ENCODE data around the gene MTFR1L.

MTFR1L gene

GRCh38 chr1:25861316-25862286 lies 41.8 kb downstream of the MTFR1L start:
- no peak for DNase-seq (ENCODE audit: low read depth, low spot score)

DNA sequence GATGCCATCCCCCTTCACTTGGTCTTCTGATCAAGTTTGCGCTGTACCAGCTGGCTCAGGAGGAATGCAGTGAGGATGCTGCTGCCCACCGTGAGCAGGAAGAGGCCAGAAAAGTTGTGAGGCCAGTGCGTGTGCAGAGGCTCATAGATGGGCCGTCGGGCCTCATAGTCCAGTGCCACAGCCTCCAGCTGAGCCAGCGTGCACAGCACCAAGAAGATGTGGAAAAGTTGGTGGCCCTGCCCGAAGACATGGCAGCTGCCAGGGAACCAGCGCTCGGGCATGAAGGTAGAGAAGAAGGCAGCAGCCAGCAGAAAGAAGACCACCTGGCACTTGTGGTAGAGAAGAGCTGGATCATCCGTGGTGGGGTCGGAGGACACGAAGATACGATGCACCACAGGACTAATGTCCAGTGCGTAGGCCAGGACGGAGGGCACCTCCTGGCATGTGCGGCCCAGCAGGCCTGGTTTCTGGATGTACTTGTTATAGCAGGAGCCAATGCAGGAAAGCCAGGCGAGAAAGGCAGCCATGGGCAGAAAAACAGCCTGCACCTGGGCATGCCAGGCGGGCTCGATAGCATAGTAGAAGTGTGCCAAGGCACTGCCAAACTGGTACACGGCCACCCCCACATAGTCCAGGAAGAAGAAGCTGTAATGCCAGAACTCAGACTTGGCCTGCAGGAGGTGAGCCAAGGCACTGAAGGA lies 43.2 kb downstream of the MTFR1L start:
- no peak for DNase-seq (ENCODE audit: low read depth, low spot score)

GRCh38 chr1:25863486-25864262 lies 43.9 kb downstream of the MTFR1L start:
- no peak for DNase-seq (ENCODE audit: low read depth, low spot score)

DNA sequence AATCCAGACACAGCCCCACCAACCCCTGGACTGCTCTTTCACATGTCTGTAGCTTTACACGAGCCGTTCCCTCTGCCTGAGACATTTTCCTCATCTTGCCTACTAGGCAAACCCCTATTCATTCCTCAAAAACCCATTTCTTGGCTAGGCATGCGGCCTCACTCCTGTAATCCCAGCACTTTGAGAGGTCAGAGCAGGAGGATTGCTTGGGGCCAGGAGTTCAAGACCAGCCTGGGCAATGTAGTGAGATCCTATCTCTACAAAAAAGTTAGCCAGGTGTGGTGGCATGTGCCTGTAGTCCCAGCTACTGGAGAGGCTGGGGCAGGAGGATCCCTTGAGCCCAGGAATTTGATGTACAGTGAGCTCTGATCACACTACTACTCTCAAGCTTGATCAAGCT lies 44.7 kb downstream of the MTFR1L start:
- no peak for DNase-seq (ENCODE audit: low read depth, low spot score)

GRCh38 chr1:25866288-25866687 lies 46.5 kb downstream of the MTFR1L start:
- DNase-seq (ENCODE audit: low read depth, low spot score), result no peak

DNA sequence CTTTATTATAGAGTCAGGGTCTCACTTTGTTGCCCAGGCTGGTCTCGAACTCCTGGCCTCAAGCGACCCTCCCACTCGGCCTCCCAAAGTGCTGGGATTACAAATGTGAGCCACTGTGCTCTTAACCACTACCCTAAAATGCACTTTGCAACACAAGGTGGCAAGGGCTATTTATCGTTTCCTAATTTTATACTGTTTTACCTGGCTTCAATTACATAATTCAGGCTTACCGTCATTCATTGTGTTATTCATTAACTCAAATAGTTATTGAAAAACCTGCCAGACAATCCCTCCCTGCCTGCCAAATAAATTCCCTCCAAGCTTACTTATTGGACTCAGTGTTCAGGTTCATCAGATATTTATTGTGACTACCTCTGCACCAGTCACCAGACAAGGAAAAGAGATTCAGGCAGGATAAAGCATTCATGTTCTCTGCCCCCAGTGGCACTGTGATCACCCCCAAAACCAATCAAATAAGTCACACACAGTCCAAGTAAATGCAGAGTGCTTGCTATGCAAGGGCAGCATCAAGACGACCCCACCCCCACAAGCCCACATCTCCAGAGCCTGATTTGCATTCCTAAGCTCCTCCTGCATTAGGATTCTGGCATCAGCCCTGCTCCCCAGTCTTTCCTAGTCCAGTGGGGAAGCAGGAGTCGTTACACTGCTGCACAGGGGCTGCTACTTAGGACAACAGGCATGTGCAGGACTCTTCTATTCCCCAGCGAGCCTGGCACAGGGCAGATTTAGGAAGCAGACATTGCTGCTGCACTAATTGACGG lies 47.6 kb downstream of the MTFR1L start:
- DNase-seq (ENCODE audit: low read depth, low spot score), result no peak

GRCh38 chr1:25869909-25870606 lies 50.3 kb downstream of the MTFR1L start:
- no peak for DNase-seq (ENCODE audit: low read depth, low spot score)

DNA sequence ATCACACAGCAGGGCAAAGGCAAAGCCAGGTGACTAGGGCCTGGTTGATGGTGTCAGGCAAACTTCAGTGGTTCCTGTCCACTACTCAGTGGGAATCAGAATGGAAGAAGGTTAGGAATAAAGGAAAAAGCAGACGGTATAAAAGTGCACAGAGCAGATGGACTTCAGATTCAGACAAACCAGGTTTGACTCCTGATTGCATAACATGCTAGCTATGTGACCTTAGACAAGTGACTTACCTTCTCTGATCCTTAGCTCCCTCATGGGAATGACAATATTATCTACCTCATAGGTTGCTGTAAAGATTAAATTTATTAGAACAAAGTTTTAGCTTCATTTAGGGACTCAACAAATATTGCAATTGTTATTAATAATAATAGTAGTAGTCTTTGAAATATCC lies 50.9 kb downstream of the MTFR1L start:
- DNase-seq (ENCODE audit: low read depth, low spot score), result no peak

DNA sequence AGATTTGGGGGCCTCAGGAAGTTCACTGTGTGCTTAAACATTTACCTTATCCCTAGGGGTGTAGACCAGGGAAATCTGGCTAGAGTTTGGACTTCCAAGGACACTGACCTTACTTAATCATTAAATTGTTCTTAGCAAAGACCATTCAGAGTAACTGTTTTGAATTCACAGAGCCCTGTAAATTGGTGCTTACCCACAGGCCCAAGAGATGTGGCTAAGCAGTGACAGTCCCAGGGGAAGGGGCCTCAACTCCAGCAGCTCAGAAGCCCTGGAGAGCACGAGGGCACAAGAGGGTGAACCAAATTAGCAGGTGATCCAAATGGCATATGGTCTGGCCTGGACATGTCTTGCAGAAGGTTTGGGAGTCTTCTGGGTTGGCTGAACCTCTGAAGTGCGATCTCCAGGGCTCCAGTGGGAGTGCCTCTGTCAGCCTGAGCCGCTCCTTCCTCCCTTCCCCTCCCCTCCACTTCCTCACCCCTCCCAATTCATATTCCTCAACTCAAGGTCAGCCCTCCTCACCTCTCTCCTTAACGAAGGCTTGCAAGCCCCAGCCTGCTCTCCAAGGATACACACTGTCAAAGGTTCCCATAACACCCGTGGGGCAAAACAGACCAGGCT lies 51.4 kb downstream of the MTFR1L start:
- no peak for DNase-seq (ENCODE audit: low read depth, low spot score)

DNA sequence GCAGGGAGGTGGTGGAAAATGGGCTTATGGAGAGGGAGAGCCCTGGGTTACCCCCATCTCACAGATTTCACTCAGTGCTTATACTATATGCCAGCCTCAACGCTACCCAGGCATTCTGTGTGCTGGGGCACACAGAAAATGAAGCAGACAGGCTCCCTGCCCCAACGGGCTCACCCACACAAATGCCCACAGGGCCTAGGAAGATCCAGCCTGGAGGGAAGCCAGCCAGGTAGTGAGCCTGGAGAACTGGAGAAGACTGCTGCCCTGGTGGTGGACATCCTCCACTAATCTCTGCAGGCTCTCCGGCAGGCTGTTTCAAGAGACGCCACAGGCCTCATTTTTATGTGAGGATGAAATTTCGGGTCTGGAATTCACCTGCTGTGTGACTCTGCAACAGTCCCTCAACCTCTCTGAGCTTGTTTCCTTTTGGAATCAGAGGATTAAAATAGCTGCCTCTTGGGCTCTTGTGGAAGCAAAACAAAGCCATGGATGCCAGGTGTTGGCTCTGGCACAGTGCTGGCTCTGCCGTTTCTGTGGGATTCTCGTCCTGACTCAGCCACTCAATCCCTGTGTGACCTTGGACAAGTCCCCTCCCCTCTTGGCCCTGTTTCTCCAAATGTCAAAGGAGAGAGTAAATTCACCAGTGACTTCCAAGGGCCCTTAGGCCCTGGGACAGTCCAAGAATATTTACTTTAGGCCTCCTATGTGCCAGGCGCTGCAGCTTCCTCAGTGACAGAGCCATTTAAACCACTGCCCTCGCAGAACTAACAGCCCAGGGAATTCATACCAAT lies 52.1 kb downstream of the MTFR1L start:
- no peak for DNase-seq (ENCODE audit: low read depth, low spot score)

DNA sequence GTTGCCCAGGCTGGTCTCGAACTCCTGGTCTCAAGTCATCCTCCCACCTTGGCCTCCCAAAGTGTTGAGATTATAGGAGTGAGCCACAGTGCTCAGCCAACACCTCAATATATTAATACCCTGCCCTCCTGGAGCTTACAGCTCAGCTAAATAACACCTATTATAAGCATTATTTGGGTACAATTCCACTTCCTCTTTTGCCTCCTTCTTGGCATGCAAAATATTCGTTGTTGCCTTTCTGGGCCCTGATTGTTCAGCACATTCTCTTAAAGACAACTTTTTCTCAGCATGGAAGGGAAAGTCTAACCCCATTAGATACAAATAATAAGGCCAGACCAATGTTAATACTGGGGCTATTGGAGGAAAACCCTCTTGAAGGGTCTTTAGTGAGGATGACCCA lies 53.0 kb downstream of the MTFR1L start:
- no peak for DNase-seq (ENCODE audit: low read depth, low spot score)

DNA sequence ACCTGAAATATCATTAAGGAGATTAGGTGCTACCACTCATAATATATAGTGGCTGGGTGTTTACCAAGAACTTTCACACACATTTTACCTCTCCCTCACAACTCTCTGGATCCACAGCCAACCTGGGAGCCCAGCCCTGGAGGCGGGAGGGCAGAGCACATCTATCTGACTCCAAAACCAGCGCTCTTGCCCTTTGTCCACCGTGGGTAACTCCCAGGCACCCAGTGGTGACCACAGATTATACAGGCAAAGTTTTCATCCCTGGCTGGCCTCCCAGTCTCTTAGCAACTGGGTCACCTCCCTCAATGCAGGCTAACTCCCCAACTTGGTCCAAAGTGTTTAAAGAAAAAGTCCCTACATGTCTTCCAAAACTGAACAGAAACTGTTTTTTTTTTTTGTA lies 53.4 kb downstream of the MTFR1L start:
- DNase-seq (ENCODE audit: low read depth, low spot score), result no peak

DNA sequence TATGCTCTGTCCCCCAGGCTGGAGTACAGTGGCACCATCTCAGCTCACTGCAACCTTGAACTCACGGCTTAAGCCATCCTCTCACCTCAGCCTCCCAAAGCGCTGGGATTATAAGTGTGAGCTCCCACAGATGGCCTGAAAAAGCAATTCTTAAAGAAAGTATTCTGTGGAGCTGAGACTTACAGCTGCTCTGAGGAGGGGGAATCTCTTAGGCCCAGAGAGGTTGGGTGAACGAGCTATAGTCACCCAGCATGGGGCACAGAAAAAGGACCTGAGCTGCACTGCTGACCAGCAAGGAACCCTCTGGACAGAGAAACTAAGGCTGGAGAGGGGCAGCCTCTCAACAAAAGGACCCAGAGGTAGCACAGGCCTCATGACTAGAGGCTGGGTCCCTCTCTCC lies 54.5 kb downstream of the MTFR1L start:
- no peak for DNase-seq (ENCODE audit: low read depth, low spot score)

DNA sequence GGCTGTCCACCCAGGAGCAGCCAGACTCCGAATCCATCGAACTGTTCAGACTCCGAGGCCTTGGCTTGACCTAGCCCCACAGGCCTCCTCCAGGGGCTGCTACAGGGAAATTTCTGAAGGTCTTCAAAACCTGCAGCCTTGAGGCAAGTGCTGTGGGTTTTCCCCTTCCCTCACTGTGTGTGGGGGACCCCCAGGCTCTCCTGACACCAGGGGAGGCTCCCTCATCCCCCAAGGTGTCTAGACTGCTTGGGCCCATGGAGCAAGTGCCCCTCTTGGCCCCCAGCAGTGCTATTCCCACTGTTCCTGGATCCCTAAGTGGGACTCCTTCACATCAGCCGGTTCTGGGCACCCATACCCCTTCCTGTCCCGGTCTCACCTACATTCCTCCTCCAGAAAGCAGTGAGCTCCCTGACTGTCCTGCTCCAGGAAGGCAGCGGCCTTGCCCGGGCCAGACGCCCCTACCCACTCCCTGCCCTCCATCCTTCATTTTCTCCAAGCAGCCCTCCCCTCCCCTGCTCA lies 54.9 kb downstream of the MTFR1L start:
- DNase-seq (ENCODE audit: low read depth, low spot score), result no peak

- no peak for DNase-seq (ENCODE audit: low read depth, low spot score)
These were observed 55.6 kb downstream of the MTFR1L start, which contains the start of gene PAQR7 for GRCh38 chr1:25875154-25875855. Gene PAQR7 (minus strand): TSS chr1:25875708. CDS start chr1:25863839, 11,869 bp downstream.

DNA sequence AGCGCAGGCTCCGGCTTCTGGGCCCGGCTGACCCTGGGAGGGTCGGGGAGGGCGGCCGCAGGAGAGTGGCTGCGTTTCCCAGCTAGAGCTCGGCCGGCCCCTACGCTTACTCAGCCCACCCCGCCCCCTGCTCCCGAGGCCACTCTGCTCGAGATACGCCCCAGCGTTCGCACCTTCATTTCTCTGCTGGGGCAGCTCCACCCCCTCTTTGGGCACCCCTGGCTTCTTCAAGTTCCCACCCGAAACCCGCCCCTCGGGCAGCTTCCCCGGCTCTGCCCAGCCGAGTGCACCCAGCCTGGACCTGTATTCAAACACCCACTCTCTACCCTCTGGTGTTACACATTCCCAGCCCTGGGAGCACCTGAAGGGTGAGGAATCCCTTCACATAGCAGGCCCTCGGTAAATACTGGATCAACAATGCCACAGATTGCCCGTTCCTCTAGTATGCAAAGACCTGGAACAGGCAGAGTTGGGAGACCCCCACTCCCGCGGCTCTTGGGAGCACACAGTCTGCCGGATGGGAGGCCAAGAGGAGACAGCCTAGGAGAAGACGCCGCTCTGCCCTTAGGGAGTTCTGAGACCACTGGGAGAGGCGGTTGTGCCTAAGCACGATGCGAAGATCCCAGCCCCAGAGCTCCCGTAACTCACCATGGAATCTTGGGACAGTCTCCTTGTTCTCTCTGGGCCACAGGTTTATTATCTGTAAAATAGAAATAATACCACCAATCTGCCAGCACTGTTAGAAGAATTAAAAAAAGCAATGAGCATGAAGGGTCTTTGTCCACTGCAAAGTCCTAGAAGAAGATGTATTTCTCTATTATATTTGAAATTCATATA lies 56.3 kb downstream of the MTFR1L start:
- no peak for DNase-seq (ENCODE audit: low read depth, low spot score)

DNA sequence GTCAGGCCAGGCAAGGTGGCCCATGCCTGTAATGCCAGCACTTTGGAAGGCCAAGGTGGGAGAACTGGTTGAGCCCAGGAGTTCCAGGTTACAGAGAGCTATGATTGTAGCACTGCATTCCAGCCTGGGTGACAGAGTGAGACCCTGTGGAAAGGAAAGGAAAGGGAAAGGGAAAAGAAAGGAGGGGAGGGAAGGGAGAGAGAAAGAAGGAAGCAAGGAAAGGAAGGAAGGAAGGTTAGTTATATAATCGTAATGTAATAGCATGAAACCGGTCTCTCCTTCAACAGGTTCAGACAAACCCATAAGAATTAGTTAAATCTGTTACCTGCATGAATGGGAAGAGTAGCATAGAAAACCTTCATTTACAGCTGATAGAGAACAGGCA lies 56.9 kb downstream of the MTFR1L start:
- no peak for DNase-seq (ENCODE audit: low read depth, low spot score)

GRCh38 chr1:25877155-25877554 lies 57.4 kb downstream of the MTFR1L start:
- DNase-seq (ENCODE audit: low read depth, low spot score), result no peak
